ENCODE measurements around the gene DDO. TPM values are rescaled to one million over a fixed set of nuclear protein-coding genes. Genes with fewer than 3 reads are reported as not detected.

DDO gene
- total and polyA plus RNA-seq, 2 experiments from 2014 or later = 0.10 TPM; not detected in 1

DNA sequence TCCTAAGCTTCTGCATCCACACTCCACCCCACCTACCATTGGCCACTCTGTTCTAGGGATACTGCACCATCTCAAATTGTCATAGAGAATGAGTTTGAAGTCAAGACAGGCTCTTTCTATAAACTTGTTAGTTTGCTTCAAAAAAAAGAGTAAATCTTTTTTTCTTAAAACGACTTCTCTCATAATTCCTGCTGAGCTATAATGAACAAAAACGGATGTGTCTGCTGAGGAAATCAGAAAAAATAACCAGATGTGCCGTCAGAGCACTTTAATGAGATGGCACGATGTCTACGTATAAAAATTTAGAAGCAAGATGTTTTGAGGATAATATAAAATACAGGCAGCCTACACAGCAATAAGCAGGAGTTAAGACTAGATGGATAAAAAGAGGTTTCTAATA lies 24.0 kb upstream of the DDO start (continued):
- TF ChIP-seq CREB1 (CRISPR knock-in tag; IDR thresholded peaks at IDR 0.05; ENCODE audit: low read depth) (no peak), ZNF331 (CRISPR knock-in tag; IDR thresholded peaks at IDR 0.05; ENCODE audit: low read depth) (no peak)

DNA sequence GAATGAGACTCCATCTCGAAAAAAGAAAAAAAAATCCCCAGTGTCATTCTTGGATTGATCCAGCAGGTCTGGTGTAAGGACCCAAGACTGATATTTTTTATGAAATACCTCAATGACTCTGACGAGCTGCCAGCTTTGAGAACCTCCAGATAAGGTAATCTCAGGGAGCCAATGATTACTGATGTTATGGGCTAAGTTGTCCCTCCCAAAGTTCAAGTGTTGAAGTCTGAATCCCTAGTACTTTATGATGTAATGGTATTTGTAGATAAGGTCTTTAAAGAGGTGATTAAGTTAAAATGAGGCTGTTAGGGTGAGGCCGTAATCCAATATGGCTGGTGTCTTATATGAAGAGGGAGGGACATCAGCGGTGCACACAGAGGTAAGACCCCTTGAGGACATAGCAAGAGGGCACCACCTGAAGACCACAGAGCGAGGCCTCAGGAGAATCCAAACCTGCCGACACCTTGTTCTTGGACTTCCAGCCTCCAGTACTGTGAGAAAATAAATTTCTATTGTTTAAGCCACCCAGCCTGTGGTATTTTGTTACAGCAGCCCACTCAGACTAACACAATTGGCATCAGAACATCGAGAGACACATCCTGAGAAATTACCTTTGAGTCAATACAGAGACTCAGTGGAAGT lies 19.7 kb upstream of the DDO start:
- H3K79me2 ChIP-seq (replicated peaks; ENCODE audit: insufficient read depth) = no peaks in the 10 kb centered on the region
- peaks cover 5% of the 10 kb centered on the region; the same call in 2 of the 3 replicates for H3K9me3 Mint-ChIP-seq
- no peaks in the 10 kb centered on the region for H3K36me3 ChIP-seq (ENCODE audit: insufficient read depth)
- ATAC-seq = no peak
- H2AFZ ChIP-seq = no peak overlapping the region
- no peak overlapping the region for H3K4me2 ChIP-seq
- no peaks in the 10 kb centered on the region; the same call in 1 of the 2 replicates for H3K4me1 ChIP-seq (ENCODE audit: insufficient read depth)
- DNase-seq (ENCODE audit: low spot score) = no peak
- H3K4me1 Mint-ChIP-seq = peaks cover 5% of the 10 kb centered on the region
- no peaks in the 10 kb centered on the region for H3K36me3 Mint-ChIP-seq (ENCODE audit: low read depth)
- peaks cover 4% of the 10 kb centered on the region for H3K27me3 Mint-ChIP-seq (ENCODE audit: insufficient read depth, low read depth, poor library complexity)
- no peaks in the 10 kb centered on the region for H4K20me1 ChIP-seq (replicated peaks; ENCODE audit: insufficient read depth)
- no peaks in the 10 kb centered on the region for H3K9me2 ChIP-seq (ENCODE audit: insufficient read depth)
- H3K27ac Mint-ChIP-seq = no peak overlapping the region
- H3K27me3 ChIP-seq (ENCODE audit: insufficient read depth) = no peaks in the 10 kb centered on the region
- TF ChIP-seq STAT1 (IDR thresholded peaks at IDR 0.05; ENCODE audit: unreplicated experiment) (no peak), JUNB (IDR thresholded peaks at IDR 0.05; ENCODE audit: unreplicated experiment) (no peak), EZH2phosphoT487 (IDR thresholded peaks at IDR 0.05; ENCODE audit: unreplicated experiment) (no peak), ZNF114 (CRISPR knock-in tag; IDR thresholded peaks at IDR 0.05) (no peak), NANOG (IDR thresholded peaks at IDR 0.05; ENCODE audit: borderline replicate concordance) (no peak), CREB1 (CRISPR knock-in tag; IDR thresholded peaks at IDR 0.05; ENCODE audit: low read depth) (no peak), ZNF331 (CRISPR knock-in tag; IDR thresholded peaks at IDR 0.05; ENCODE audit: low read depth) (no peak), POLR2AphosphoS5 (IDR thresholded peaks at IDR 0.05; ENCODE audit: low read depth) (no peak), EZH2 (IDR thresholded peaks at IDR 0.05; ENCODE audit: low read depth, unreplicated experiment) (no peak)
- TF ChIP-seq, protein P1, sequence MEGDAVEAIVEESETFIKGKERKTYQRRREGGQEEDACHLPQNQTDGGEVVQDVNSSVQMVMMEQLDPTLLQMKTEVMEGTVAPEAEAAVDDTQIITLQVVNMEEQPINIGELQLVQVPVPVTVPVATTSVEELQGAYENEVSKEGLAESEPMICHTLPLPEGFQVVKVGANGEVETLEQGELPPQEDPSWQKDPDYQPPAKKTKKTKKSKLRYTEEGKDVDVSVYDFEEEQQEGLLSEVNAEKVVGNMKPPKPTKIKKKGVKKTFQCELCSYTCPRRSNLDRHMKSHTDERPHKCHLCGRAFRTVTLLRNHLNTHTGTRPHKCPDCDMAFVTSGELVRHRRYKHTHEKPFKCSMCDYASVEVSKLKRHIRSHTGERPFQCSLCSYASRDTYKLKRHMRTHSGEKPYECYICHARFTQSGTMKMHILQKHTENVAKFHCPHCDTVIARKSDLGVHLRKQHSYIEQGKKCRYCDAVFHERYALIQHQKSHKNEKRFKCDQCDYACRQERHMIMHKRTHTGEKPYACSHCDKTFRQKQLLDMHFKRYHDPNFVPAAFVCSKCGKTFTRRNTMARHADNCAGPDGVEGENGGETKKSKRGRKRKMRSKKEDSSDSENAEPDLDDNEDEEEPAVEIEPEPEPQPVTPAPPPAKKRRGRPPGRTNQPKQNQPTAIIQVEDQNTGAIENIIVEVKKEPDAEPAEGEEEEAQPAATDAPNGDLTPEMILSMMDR (conservative IDR thresholded peaks at IDR 0.05; ENCODE audit: low read depth in 2 of 2) = no peak
- TF ChIP-seq, protein P2, sequence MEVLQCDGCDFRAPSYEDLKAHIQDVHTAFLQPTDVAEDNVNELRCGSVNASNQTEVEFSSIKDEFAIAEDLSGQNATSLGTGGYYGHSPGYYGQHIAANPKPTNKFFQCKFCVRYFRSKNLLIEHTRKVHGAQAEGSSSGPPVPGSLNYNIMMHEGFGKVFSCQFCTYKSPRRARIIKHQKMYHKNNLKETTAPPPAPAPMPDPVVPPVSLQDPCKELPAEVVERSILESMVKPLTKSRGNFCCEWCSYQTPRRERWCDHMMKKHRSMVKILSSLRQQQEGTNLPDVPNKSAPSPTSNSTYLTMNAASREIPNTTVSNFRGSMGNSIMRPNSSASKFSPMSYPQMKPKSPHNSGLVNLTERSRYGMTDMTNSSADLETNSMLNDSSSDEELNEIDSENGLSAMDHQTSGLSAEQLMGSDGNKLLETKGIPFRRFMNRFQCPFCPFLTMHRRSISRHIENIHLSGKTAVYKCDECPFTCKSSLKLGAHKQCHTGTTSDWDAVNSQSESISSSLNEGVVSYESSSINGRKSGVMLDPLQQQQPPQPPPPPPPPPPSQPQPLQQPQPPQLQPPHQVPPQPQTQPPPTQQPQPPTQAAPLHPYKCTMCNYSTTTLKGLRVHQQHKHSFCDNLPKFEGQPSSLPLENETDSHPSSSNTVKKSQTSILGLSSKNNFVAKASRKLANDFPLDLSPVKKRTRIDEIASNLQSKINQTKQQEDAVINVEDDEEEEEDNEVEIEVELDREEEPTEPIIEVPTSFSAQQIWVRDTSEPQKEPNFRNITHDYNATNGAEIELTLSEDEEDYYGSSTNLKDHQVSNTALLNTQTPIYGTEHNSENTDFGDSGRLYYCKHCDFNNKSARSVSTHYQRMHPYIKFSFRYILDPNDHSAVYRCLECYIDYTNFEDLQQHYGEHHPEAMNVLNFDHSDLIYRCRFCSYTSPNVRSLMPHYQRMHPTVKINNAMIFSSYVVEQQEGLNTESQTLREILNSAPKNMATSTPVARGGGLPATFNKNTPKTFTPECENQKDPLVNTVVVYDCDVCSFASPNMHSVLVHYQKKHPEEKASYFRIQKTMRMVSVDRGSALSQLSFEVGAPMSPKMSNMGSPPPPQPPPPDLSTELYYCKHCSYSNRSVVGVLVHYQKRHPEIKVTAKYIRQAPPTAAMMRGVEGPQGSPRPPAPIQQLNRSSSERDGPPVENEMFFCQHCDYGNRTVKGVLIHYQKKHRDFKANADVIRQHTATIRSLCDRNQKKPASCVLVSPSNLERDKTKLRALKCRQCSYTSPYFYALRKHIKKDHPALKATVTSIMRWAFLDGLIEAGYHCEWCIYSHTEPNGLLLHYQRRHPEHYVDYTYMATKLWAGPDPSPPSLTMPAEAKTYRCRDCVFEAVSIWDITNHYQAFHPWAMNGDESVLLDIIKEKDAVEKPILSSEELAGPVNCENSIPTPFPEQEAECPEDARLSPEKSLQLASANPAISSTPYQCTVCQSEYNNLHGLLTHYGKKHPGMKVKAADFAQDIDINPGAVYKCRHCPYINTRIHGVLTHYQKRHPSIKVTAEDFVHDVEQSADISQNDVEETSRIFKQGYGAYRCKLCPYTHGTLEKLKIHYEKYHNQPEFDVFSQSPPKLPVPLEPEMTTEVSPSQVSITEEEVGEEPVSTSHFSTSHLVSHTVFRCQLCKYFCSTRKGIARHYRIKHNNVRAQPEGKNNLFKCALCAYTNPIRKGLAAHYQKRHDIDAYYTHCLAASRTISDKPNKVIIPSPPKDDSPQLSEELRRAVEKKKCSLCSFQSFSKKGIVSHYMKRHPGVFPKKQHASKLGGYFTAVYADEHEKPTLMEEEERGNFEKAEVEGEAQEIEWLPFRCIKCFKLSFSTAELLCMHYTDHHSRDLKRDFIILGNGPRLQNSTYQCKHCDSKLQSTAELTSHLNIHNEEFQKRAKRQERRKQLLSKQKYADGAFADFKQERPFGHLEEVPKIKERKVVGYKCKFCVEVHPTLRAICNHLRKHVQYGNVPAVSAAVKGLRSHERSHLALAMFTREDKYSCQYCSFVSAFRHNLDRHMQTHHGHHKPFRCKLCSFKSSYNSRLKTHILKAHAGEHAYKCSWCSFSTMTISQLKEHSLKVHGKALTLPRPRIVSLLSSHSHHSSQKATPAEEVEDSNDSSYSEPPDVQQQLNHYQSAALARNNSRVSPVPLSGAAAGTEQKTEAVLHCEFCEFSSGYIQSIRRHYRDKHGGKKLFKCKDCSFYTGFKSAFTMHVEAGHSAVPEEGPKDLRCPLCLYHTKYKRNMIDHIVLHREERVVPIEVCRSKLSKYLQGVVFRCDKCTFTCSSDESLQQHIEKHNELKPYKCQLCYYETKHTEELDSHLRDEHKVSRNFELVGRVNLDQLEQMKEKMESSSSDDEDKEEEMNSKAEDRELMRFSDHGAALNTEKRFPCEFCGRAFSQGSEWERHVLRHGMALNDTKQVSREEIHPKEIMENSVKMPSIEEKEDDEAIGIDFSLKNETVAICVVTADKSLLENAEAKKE (CRISPR knock-in tag; IDR thresholded peaks at IDR 0.05) = no peak
- TF ChIP-seq, protein P3, sequence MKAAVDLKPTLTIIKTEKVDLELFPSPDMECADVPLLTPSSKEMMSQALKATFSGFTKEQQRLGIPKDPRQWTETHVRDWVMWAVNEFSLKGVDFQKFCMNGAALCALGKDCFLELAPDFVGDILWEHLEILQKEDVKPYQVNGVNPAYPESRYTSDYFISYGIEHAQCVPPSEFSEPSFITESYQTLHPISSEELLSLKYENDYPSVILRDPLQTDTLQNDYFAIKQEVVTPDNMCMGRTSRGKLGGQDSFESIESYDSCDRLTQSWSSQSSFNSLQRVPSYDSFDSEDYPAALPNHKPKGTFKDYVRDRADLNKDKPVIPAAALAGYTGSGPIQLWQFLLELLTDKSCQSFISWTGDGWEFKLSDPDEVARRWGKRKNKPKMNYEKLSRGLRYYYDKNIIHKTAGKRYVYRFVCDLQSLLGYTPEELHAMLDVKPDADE (IDR thresholded peaks at IDR 0.05) = no peak
- TF ChIP-seq, protein P4, sequence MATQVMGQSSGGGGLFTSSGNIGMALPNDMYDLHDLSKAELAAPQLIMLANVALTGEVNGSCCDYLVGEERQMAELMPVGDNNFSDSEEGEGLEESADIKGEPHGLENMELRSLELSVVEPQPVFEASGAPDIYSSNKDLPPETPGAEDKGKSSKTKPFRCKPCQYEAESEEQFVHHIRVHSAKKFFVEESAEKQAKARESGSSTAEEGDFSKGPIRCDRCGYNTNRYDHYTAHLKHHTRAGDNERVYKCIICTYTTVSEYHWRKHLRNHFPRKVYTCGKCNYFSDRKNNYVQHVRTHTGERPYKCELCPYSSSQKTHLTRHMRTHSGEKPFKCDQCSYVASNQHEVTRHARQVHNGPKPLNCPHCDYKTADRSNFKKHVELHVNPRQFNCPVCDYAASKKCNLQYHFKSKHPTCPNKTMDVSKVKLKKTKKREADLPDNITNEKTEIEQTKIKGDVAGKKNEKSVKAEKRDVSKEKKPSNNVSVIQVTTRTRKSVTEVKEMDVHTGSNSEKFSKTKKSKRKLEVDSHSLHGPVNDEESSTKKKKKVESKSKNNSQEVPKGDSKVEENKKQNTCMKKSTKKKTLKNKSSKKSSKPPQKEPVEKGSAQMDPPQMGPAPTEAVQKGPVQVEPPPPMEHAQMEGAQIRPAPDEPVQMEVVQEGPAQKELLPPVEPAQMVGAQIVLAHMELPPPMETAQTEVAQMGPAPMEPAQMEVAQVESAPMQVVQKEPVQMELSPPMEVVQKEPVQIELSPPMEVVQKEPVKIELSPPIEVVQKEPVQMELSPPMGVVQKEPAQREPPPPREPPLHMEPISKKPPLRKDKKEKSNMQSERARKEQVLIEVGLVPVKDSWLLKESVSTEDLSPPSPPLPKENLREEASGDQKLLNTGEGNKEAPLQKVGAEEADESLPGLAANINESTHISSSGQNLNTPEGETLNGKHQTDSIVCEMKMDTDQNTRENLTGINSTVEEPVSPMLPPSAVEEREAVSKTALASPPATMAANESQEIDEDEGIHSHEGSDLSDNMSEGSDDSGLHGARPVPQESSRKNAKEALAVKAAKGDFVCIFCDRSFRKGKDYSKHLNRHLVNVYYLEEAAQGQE (IDR thresholded peaks at IDR 0.05; ENCODE audit: unreplicated experiment) = no peak
- no peak overlapping the region for H3K4me3 Mint-ChIP-seq
- no peak overlapping the region for H3K4me3 ChIP-seq
- no peak overlapping the region for H3K27ac ChIP-seq (ENCODE audit: low read depth)
- H3F3A ChIP-seq (replicated peaks; ENCODE audit: low read depth) = no peaks in the 10 kb centered on the region
